ENCODE data around the gene AATK.

GRCh38 chr17:81178136-81179091, 12.4 kb upstream of the AATK start:
- no peak for TF ChIP-seq ZFP30 (CRISPR knock-in tag; IDR thresholded peaks at IDR 0.05)
- TF ChIP-seq, protein P1, sequence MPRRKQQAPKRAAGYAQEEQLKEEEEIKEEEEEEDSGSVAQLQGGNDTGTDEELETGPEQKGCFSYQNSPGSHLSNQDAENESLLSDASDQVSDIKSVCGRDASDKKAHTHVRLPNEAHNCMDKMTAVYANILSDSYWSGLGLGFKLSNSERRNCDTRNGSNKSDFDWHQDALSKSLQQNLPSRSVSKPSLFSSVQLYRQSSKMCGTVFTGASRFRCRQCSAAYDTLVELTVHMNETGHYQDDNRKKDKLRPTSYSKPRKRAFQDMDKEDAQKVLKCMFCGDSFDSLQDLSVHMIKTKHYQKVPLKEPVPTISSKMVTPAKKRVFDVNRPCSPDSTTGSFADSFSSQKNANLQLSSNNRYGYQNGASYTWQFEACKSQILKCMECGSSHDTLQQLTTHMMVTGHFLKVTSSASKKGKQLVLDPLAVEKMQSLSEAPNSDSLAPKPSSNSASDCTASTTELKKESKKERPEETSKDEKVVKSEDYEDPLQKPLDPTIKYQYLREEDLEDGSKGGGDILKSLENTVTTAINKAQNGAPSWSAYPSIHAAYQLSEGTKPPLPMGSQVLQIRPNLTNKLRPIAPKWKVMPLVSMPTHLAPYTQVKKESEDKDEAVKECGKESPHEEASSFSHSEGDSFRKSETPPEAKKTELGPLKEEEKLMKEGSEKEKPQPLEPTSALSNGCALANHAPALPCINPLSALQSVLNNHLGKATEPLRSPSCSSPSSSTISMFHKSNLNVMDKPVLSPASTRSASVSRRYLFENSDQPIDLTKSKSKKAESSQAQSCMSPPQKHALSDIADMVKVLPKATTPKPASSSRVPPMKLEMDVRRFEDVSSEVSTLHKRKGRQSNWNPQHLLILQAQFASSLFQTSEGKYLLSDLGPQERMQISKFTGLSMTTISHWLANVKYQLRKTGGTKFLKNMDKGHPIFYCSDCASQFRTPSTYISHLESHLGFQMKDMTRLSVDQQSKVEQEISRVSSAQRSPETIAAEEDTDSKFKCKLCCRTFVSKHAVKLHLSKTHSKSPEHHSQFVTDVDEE (CRISPR knock-in tag; IDR thresholded peaks at IDR 0.05), result no peak

Measured in SK-N-SH treated with all-trans-retinoic acid at 6 μM for 48 hours (cell line).